ENCODE measurements around the gene ZNF365. TPM values are rescaled to one million over a fixed set of nuclear protein-coding genes. Genes with fewer than 3 reads are reported as not detected.

ZNF365 gene
- total RNA-seq, 1 donor from 2014 or later = 0.74 TPM

GRCh38 chr10:62333135-62333889 lies 40.9 kb upstream of the ZNF365 start:
- Histone ChIP-seq H3K4me3 (no peak overlapping the region), H3K27ac (no peak overlapping the region), H3K36me3 (no peaks in the 10 kb centered on the region), H3K4me1 (no peaks in the 10 kb centered on the region), H3K9me3 (no peaks in the 10 kb centered on the region), H3K27me3 (no peaks in the 10 kb centered on the region)
- no peak for DNase-seq (ENCODE audit: extremely low spot score in 2 of 2)
- intact Hi-C loops (cut with DNase I) = no loop called here
- TF ChIP-seq CTCF (IDR thresholded peaks at IDR 0.05) = no peak
- no peak for TF ChIP-seq POLR2AphosphoS5 (IDR thresholded peaks at IDR 0.05; ENCODE audit: insufficient read depth in 1 of 2, low read depth in 1 of 2)
- TF ChIP-seq POLR2A (IDR thresholded peaks at IDR 0.05) = no peak

DNA sequence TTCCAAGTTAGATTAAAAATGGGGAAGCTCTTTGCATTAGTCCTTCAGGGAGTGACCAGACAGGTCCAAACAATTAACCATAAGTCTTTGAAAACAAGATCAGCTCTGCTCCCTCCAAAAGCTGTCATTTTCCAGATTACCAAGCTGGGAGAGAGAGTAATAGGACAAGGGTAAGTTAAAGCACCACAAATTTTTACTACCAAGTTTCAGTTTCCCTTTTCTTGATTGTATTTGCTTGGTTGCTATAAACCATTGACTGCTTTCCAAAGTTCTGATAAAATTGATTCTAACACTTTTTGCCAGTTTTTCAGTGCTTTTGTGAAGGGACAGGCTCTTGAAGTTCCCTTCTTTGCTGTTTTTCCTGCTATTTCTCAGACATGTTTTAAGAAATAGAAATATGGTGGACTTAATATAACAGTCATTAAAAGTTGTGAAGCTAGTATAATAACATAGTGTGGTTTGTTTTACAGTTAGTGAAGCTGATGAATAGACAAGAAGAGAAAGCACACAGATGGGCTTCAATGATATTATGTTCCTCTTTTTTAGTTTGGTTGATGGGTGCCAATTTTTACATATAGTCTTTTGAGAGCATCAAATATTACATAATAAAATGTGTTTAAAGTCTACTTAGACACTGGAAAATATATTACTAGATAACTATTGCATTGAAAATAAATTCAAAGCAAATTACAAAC lies 40.0 kb upstream of the ZNF365 start:
- DNase-seq (ENCODE audit: extremely low spot score in 2 of 2) = no peak
- Histone ChIP-seq H3K27ac (no peak overlapping the region), H3K4me1 (no peaks in the 10 kb centered on the region), H3K36me3 (no peaks in the 10 kb centered on the region), H3K27me3 (no peaks in the 10 kb centered on the region), H3K4me3 (no peak overlapping the region), H3K9me3 (no peaks in the 10 kb centered on the region)
- intact Hi-C loops (cut with DNase I) = no loop called here
- TF ChIP-seq POLR2A (IDR thresholded peaks at IDR 0.05) (no peak), POLR2AphosphoS5 (IDR thresholded peaks at IDR 0.05; ENCODE audit: insufficient read depth in 1 of 2, low read depth in 1 of 2) (no peak), CTCF (IDR thresholded peaks at IDR 0.05) (no peak)

DNA sequence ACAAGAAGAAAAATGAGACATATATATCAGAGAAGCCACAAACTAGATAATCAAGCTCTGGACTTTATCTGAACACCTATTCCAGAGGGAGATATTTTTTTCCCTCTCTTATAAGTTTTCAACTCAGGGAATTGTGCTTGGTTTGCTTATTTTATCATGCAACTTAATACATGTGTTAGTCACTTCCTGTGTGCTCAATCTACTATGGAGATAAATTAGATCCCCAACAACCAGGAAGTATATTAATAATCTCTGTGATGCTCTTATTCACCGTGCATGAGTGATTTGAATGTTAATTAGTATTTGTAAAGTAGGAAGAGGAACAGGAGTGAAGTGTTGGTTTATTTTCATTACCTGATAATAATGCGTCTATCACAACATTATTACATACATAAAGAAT lies 38.8 kb upstream of the ZNF365 start:
- no peaks in the 10 kb centered on the region for H3K36me3 ChIP-seq
- intact Hi-C loops (cut with DNase I) = no loop called here
- no peaks in the 10 kb centered on the region for H3K27me3 ChIP-seq
- H3K4me1 ChIP-seq = no peaks in the 10 kb centered on the region
- H3K9me3 ChIP-seq = no peaks in the 10 kb centered on the region
- H3K27ac ChIP-seq = no peak overlapping the region
- TF ChIP-seq POLR2AphosphoS5 (IDR thresholded peaks at IDR 0.05; ENCODE audit: insufficient read depth in 1 of 2, low read depth in 1 of 2) (no peak), POLR2A (IDR thresholded peaks at IDR 0.05) (no peak), CTCF (IDR thresholded peaks at IDR 0.05) (no peak)
- DNase-seq (ENCODE audit: extremely low spot score in 2 of 2) = no peak
- no peak overlapping the region for H3K4me3 ChIP-seq

GRCh38 chr10:62336404-62336803 lies 37.8 kb upstream of the ZNF365 start:
- Histone ChIP-seq H3K36me3 (no peaks in the 10 kb centered on the region), H3K4me3 (no peak overlapping the region), H3K9me3 (no peaks in the 10 kb centered on the region), H3K4me1 (no peaks in the 10 kb centered on the region), H3K27ac (no peak overlapping the region), H3K27me3 (no peaks in the 10 kb centered on the region)
- intact Hi-C loops (cut with DNase I) = no loop called here
- TF ChIP-seq POLR2AphosphoS5 (IDR thresholded peaks at IDR 0.05; ENCODE audit: insufficient read depth in 1 of 2, low read depth in 1 of 2) (no peak), CTCF (IDR thresholded peaks at IDR 0.05) (no peak), POLR2A (IDR thresholded peaks at IDR 0.05) (no peak)
- DNase-seq (ENCODE audit: extremely low spot score in 2 of 2) = no peak

GRCh38 chr10:62341419-62341818 lies 32.8 kb upstream of the ZNF365 start:
- intact Hi-C loops (cut with DNase I) = no loop called here
- Histone ChIP-seq H3K27ac (no peak overlapping the region), H3K36me3 (no peaks in the 10 kb centered on the region), H3K4me1 (no peaks in the 10 kb centered on the region), H3K27me3 (no peaks in the 10 kb centered on the region), H3K9me3 (no peaks in the 10 kb centered on the region), H3K4me3 (no peak overlapping the region)
- DNase-seq (ENCODE audit: extremely low spot score in 2 of 2) = no peak
- TF ChIP-seq POLR2AphosphoS5 (IDR thresholded peaks at IDR 0.05; ENCODE audit: insufficient read depth in 1 of 2, low read depth in 1 of 2) = no peak
- TF ChIP-seq CTCF (IDR thresholded peaks at IDR 0.05) = no peak
- TF ChIP-seq POLR2A (IDR thresholded peaks at IDR 0.05) = no peak

Measured in vagina (tissue), 2 donors.